ENCODE results near the gene DPF3.

Gene DPF3

GRCh38 chr14:72904218-72904617 lies 10.3 kb upstream of the DPF3 start:
- no peak for DNase-seq

GRCh38 chr14:72903716-72904115 lies 9.8 kb upstream of the DPF3 start:
- no peak for DNase-seq

DNA sequence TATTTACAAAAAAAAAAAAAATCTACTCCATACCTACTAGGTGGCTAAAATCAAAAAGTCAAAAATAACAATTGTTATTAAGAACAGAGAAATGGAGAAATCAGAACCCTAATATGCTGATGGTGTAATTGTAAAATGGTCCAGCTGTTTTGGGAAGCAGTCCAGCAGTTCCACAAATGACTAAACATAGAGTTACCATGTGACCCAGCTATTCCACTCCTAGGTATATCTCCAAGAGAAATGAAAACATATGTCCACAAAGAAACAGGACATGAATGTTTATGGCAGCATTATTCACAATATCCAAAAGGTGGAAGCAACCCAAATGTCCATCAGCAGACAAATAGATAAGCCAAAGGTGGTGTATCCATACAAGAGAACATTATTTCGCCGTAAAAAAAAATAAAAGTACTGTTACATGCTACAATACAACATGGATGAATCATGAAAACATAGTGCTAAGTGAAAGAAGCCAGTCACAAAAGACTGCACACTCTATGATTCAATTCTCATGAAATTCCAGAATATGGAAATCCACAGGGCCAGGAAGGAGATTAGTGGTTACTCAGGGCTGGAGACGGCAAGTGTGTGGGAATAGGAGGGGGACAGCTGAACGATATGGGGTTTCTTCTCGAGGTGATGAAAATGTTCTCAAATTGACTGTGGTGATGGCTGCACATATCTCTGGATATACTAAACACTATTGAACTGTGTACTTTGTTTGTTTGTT lies 9.1 kb upstream of the DPF3 start:
- no peak for DNase-seq

DNA sequence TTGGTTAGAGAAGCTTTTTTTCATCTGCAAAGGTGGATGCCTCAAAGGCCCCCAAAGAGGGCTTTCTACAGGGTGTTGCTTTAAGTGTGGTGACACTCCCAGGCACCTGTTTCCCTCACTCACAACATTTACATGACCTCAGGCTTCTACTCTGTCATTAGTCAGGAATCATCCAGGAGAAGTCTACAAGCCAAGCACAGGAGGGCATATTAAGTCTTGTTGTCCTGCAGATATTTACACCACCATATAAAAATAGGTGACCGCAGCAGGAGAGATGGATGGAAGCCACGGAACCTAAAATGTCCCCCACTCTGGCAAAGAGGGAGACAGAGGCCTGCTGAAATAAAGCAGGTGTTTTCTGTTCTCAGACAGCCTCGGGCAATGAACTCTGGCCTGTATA lies 7.5 kb upstream of the DPF3 start:
- DNase-seq: no peak

- DNase-seq: no peak
Observed at GRCh38 chr14:72898448-72898847, 4.5 kb upstream of the DPF3 start.

DNA sequence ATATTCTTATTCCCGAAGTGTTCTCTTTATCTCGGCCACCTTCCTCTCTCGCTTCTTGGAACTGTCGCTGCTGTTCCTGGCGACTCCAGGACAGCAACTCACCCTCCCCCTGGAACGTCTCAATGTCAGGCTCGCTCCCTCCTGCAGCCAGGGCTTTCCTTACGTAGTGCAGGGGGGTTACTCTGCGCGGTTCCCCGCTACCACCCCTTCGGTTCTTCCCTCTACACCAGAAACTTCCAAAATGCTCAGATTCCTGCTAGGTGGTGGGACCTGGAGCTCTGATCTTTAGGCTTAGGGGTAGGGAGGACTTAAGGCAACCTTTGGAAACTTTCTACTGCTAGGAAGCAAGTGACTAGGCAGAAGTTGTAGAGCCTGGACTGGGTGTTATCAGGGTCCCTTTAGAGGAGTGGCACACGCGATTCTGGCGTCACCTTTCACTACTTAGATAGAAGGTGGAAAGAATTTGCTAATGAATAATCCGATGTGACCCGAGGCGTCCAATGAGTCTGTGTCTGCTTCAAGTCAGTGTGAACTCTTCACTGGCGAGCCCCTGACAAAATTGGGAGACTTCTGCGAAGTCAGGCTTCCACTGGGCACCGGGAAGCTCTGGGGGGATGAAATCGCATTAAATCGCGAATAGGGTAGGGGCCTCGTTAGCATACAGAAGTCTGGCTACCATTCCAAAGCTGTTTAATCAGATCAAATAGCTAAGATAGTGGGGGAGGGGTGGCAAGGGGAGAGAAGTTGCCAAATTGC lies 900 bp upstream of the DPF3 start:
- DNase-seq: no peak

DNA sequence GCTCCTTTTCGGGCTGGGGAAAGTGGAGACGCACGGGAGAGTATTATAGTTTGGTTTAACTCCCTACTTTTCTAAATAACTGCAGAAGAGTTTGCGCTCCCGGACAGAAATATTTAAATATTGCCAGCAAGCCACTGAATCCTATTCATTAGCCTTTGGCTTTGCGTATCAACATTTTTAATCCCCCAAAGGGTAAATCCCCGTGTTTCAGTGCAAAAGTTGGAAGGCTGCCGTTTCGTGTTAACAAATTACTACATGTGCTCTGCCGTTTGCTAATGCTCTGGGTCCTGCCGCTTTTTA lies 372 bp upstream of the DPF3 start:
- DNase-seq: no peak

DNA sequence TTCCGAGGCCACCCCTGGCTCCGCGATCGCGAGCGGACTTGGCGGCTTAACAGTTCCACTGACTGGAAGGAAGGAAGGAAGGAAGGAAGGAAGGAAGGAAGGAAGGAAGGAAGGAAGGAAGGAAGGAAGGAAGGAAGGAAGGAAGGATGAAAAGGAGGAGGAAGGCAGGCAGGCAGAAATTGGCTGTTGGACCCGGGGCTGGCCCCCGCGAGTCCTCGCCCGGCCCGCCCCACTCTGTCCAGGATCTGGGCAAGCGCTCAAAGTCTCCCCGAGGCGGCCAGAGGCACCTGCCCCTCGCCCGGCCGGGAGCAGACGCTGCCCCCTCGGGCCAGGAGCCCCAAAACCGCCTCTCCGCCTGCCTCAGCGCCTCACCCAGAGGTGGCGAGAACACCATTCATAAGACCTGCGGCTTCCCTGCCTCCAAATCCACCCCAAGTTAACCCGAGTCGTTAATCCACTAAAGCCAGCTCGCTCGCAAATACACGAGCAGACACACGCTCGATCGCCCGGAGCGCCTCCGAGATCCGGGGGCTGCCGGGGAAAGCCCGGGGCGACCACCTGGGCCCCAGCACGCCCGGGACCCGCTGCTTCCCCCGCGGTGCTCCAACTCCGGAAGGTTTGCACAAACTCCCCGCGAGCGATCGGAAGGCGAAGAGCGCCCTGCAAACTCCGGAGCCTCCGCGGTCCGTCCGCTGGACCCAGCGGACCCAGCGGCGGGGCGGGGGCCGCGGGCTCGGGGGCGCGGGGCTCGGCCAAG lies 844 bp downstream of the DPF3 start:
- peak; percentile 40 for DNase-seq

GRCh38 chr14:72892103-72892878 lies 1.6 kb downstream of the DPF3 start:
- DNase-seq: peak; percentile 65

DNA sequence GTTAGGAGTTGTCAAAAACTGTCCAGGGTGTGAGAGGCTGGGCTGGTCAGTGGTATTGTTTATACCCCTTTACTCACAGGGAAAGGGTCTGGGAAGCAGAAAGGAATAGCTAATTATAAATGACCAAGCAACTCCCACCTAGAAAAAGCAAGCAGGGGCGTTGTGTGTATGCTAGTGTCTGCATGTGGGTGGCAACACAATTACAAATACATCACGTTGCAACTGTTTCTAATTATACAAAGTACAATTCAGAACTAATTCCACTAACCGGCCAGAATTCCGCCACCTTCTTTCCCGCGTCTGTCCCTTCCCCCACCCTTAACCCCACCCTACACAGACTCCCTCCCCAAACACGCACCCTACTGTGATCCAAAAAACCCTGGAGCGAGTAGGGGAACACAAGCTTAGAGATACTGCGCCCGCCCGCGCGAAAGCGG lies 2.2 kb downstream of the DPF3 start:
- DNase-seq: no peak

DNA sequence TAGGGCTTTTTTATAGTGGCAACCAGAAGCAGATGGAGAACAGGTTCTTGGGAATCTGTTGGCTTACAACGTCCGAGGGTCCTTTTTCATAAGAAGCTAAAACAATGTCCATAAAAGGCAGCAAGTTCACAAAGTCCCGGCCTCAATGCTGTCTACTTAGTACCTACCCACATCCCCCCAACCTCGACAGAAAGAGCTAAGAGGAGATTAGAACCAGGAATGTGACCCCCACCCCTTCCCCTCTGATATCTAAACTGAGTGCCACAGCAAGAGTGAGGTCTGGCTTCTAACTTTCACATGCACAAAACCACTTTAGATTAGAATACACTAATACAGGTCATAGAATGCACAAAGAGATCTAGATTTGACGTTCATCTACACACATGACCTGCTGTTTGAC lies 4.5 kb downstream of the DPF3 start:
- DNase-seq: no peak

GRCh38 chr14:72888636-72889201 lies 5.2 kb downstream of the DPF3 start:
- DNase-seq: no peak

GRCh38 chr14:72888192-72888591 lies 5.7 kb downstream of the DPF3 start:
- peak; percentile 71 for DNase-seq

DNA sequence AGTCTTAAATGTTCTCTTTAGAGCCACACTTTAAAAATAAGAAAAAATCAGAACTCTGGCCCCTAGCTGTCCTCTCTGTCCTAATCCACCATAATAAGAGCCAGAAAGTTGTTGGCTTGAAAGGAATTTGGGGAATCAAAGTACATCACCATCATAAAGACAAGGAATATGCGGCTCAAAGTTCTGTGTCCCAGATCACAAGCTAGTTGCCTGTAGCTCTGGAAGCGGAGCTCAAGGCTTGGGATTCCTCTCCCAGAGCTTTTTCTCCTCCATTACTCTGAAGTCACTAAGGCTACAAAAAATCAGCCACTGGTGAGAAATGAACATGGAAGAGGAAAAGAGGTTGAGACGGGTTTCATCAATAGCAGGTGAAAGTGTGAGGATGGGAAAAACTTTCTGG lies 6.4 kb downstream of the DPF3 start:
- no peak for DNase-seq

DNA sequence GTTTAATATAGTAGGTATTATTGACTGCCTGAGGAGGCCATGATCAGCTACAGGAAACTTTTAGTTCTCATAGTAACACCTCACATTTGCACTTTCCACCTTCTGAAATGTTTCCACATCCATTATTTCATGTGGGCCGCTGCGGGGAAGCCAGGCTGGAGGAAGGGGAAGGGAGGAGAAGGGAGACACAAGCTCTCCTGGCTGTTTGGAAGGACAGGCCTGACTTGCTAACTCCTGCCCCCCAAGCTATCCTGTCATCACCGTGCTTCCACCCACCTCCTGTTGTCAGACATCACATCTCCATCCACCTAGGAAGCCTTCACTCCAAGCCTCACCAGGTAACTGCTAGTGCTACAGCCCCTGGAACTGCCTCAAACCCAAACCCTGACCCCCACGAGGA lies 9.5 kb downstream of the DPF3 start:
- no peak for DNase-seq

DNA sequence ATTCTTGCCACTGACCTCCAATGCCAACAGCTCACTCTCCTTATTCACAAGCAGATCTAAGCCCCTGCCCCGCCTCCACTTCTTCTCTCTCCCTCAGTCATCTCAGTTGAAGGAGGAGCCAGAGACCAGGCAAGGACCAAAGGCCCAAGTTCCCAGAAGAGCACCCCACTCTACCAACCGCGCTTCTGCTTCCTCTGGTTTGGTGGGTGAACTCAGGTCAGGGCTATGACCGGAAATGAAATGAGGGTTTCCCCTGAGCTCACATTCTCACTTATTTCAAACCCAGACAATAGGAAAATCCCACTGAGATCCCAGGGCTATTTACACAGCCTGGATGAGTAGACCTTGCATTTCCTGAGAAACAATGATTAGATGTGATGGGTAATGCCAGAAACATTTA lies 9.9 kb downstream of the DPF3 start:
- no peak for DNase-seq

DNA sequence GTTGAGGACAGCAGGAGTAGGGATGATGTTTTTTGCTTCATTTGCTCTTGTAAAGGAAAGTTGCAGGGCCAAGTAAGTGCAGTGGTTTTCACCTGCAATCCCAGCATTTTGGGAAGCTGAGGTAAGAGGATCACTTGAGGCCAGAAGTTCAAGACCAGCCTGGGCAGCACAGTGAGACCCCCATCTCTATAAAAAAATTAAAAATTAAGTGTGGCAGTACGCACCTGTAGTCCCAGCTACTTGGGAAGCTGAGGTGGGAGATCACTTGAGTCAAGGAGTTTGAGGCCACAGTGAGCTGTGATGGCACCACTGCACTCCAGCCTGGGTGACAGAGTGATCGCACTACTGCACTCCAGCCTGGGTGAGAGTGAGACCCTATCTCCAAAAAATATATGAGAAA lies 10.8 kb downstream of the DPF3 start:
- DNase-seq: no peak

DNA sequence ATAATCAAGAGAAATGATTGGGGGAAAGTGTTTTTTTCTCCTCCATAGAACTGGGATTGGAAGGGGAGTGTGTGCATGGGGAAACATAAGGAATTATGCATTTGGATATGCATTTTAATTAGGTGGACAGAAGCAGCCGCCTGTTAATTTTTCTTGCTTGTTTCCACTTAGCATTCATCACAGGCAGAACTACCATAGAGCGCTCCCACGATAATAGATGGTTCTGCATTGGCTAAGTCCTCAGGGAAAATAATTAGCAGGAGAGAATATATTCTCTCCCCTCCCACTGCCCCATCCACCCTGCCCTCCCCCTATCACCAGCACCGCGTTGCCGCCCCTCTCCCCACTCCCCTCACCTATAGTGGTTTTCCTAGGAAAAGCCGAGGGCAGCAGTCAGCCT lies 11.4 kb downstream of the DPF3 start:
- no peak for DNase-seq

GRCh38 chr14:72882047-72882446 lies 11.9 kb downstream of the DPF3 start:
- DNase-seq: no peak

DNA sequence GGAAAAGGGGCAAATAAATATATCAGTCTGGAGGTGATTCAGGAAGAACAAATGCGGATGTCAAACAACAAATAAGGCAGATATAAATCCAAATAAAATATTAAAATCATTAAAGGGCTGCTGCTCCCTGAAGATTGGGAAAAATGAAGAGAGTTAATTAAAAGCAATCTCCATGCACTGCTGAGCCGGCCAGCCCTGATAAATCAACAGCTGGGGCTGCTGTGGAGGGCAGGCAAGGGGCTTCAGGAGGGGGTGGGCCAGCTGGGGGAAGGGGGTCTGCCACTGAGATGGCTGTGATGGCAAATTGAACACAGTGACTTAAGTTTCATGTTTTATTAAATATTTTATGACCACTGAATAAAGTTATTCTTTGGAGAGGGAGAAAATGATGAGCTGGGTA lies 12.4 kb downstream of the DPF3 start:
- DNase-seq: no peak

DNA sequence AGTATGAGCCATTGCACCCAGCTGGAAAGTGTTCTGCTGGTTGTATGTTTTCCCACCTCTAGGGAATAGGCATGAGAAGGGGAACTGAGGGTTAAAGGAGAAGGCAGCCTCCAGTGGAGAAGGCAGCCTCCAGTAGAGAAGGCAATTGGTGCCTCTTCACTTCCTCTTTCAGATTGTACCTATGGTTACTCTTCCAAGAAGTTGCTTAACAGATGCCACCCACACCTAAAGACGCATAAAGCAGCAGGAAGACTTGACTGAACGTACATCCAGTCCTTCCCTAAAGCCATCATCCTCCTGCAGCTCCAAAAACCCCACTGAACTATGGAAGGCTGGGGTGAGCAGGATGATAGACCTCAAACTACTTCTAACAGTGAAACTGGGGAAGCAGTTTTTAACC lies 13.1 kb downstream of the DPF3 start:
- no peak for DNase-seq

- DNase-seq: no peak
Observed at GRCh38 chr14:72880164-72880563, 13.7 kb downstream of the DPF3 start.

DNA sequence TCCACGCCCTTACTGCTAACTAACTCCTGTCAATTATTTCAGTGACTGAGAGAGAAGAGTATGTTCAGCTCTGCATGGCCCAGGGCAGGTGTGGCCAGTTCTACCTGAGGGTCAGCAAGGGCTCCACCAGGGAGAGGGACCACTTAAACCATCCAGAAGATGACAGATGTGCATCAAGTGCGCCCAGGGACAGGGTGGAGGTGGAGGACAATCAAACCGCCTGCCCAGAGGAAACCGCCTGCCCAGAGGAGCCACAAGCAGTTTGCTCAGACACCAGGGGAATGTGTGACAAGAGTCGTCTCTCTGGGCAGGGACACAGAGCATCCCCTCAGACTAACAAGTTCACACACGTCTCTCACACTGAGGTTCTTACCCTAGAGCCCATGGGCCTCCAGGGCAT lies 14.5 kb downstream of the DPF3 start:
- DNase-seq: no peak

All from NCI-H1694 treated with DMSO at 0.1 percent for 48 hours (cell line).